HG03025 (cell line): ENCODE measurements around the gene BANP.
"Not testable (repeated sequence)": the region's sequence is repeated elsewhere in the genome, so short reads cannot be mapped to it uniquely, and the experiment has no call there.

Source experiments
- ATAC-seq: cut with Tn5 transposase; IDR thresholded peaks from one replicate; pipeline ENCODE4 v1.9.1; 2021; ENCODE audit warnings: mild to moderate bottlenecking, moderate library complexity; ENCODE audit not compliant: unreplicated experiment, low FRiP score

BANP gene

DNA sequence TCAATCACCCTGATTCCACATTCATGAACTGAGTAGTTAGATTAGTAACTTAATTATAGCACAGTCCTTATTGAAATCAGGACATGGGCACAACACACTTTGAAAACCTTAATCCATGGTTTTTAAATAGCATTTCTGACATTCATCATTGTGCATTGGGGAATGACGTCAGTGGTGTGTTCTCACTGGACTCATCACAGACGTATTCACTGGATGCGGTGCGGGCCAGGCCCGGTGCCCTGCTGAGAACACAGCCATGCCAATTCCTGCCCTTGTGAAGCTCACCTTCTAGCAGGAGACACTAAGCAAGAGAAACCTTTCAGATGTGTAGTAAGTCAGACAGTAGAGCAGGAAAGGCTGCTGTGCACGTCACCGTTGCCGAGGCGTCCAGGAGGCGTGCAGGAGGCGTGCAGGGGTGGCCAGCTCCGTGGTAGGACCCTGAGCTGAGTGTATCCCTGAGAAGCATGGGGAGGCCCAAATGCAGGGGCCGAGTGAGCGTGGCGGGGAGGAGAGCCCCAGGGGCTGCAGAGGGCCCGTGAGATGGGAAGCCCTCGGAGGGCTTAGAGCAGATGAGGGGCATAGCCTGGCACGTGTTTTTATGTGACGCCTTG, 12.9 kb downstream of the BANP start:
- no peak for ATAC-seq

GRCh38 chr16:87965417-87965816, 14.2 kb downstream of the BANP start:
- no peak for ATAC-seq

DNA sequence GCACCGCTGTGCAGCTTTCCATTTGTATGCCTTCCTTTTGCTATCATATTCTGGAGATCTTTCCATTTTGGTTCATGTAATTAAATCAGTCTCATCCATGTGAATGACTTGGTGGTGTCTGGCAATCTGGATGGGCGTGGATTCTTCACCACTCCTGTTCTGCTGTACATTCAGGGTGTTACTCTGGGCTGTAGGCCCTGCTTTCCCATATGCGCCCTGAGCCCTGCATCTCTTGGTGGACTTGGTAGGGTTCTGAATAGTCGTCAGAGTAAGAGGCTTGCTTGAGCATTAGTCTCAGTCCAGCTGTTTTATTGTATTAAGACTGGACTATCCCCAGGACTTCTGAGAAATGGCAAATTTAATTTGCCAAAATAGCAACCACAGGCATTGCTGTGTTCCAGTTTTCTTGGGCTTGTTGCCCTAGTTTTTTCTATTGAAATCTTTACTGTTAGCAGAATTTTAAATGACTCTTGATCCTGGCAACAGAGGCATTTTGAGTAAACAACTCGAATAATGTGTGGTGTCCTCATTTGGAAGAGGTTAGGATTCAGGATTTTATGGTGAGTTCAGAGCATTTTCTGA, 14.9 kb downstream of the BANP start:
- no peak for ATAC-seq

DNA sequence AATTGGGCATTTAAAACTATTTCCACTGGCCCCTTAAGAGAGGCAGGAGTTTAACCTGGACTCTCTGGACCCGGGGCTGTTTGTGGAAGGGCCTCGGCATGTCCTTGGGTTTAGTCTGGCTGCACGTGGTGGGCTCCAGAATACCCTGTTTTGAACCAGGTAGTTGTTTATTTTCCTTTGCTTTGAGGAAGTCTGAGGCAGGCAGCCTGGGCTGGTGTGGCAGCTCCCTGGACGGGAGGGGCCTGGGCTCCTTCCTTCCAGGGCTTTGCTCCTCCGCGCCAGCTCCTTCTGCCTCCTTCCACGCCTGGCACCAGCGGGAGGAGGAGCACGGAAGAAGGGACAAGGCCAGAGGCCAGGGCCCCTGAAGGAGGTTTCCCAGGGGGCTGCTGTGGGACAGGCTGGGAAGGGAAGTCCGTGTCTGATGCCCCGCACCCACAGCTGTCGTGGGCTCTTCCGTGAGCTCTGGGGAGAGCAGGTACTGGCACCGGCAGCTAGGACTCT, 15.5 kb downstream of the BANP start:
- no peak for ATAC-seq

GRCh38 chr16:87968541-87968940, 17.3 kb downstream of the BANP start:
- ATAC-seq = no peak

GRCh38 chr16:87970186-87970585, 19.0 kb downstream of the BANP start:
- ATAC-seq = no peak

DNA sequence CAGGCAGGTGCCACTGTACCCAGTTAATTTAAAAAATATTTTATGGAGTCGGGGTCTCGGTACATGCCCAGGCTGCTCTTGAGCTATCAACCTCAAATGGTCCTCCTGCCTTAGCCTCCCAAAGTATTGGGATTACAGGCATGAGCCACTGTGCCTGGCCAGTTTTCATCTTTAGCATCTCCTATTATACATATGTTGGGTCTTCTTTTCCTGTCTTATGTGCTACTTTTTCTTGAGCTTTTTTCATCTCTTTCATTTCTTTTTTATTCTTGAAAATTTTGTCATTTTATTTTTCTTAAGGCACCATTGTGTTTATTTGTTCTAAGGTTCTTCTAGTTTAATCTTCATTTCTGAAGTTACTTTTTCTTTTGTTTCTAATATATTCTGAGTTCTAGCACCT, 20.7 kb downstream of the BANP start:
- ATAC-seq = no peak

DNA sequence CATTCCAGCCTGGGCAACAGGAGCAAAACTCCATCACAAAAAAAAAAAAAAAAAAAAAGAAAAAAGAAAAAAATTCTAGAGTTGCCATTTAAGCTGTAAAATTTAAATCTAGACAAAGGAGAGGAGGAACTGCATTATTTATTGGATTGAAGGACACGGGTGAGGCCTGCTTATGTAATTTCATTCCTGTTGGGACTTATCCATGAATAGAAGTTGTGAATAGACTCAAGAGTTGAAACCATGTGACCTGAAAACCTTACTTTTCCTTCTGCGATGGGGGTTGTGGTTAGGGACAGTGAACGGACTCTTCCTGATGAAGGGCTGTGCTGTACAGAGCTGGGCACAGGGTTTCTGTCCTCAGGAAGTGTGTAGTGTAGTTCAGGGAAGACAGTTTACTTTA, 22.5 kb downstream of the BANP start:
- no peak for ATAC-seq

DNA sequence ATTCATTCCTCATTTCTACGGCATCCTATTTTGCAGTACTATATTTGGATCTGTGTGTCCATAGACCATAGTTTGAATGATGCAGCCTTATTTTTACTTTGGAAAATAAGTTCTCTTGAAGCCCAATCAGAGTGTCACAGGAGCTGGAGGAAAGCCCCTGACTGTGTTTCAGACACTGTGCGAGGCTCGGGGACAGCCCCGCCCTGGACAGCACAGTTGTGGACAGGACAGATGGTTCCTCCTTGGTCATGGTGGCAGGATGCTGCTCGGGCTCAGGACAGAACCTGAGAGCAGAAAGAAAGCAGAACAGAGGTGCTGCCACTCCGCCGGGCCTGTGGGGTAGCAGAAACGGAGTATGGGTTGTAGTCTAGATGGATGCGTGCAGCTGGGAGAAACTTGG, 22.9 kb downstream of the BANP start:
- no peak for ATAC-seq

DNA sequence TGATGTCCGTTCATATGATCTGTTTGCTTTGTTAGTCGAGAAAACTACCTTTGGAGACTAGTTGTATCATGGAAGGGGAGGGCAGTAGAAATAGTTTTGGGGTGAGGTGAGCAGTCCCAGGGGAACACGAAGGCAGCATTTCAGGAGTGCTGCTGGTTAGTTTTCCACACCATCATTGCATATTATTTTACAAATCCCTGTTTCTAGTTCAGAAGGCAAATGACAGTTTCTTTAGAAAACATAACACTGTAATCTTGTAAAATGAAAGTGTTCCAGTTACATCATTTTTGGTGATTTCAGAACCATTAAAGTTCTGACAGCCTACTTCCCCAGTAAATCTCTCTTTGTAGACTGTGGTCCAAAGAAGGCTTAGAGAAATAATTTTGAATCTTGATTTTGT, 25.4 kb downstream of the BANP start:
- ATAC-seq = no peak

DNA sequence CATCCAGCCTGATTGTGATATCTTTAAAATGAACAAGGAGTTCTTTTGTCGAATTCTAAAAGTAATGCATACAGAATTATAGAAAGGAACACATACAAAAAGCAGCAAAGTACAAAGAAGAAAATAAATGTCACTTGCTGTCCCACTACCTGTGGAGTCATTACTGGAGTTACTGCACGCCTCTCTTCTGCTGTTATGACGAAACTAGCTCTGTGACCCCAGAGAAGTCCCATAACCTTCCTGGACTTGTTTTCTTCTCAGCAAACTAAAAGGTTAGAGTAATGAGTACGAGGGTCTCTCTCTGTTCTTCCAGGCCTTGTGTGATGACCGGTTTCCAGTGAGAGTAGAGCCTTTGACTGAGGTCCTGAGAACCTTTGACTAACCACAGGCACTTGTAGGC, 26.9 kb downstream of the BANP start:
- no peak for ATAC-seq

GRCh38 chr16:87979352-87979751, 28.1 kb downstream of the BANP start:
- ATAC-seq = no peak

GRCh38 chr16:87979911-87980630, 28.8 kb downstream of the BANP start:
- ATAC-seq = not testable (repeated sequence)

DNA sequence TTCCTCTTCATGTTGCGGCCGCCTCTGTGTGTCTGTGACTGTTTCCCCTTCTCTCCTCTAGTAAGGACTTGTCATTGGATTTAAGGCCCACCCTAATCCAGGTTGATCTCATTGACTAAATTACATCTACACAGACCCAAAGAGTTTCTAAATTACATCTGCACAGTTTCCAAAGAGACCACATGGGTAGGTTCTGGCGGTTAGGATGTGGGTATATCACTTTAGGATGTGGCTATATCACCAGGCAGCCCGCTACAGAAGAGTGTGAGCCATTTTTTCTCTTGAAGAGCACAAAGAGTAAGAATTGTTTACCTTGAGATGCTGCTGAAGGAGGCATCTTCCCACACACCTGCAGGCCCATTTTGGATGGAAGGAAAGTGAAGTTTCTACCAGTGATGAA, 30.1 kb downstream of the BANP start:
- ATAC-seq = not testable (repeated sequence)

- ATAC-seq = no peak
Observed at GRCh38 chr16:87982581-87983041, 31.4 kb downstream of the BANP start.

DNA sequence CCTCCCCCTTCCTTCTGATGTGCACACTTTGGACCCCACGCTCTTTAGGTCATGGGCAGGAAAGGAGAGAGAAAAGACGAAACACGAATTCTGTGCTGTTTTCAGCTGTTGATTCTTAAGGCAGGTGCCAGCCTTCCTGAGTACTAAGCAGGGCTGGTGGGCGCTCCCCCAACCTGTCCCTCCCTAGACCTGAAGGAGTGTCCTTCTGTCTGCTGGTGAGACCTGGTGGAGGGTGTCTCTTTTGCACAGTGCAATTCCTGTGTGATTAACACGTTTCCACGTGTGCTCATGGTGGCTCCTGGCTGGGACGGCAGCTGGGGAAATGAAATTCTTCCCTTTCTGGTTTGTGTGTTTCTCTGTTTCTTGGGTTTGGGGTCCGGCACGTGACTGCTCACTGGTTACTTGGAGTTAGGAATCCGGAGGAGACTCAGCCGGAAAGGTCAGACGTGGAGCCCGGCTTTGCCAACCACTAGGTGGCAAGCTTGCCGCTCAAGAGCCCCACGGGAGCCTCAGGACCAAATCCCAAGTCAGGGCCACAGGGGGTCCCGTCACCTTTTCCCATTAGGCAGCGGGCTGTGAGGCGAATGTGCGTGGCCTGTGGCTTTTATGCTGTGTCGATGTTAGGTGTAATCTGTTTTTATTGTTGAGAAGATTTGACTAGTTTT, 32.0 kb downstream of the BANP start:
- not testable (repeated sequence) for ATAC-seq

- not testable (repeated sequence) for ATAC-seq
Observed at GRCh38 chr16:87983737-87984097, 32.5 kb downstream of the BANP start.

DNA sequence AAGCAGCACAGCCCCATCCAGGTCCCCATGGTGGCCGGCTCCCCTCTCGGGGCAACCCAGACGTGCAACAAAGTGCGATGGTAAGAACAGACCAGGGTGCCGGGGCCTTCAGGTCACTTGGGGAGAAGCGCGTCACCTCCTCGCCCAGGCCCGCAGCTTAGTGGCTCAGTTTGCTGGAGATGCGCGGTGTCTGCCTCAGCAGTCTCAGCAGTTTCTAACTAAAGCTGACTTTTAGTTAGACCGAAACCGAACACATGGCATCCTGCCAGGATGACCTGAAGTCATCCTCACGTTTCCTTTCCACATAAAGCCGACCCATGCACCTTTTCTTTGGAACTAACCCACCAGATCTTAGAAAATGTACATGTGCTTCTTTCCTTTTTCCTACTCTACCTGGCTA, 32.9 kb downstream of the BANP start:
- ATAC-seq = not testable (repeated sequence)

- ATAC-seq = no peak
Observed at GRCh38 chr16:87984632-87985267, 33.5 kb downstream of the BANP start.

GRCh38 chr16:87985493-87985892, 34.3 kb downstream of the BANP start:
- not testable (repeated sequence) for ATAC-seq

GRCh38 chr16:87986361-87986849, 35.2 kb downstream of the BANP start:
- ATAC-seq = not testable (repeated sequence)
